K562 (cell line): ENCODE measurements around the gene NMRK2. TPM values are rescaled to one million over a fixed set of nuclear protein-coding genes. Genes with fewer than 3 reads are reported as not detected.
A peak's percentile ranks its signal among the peaks of the same experiment; 100 is the strongest.

Source experiments
- ATF3 ChIP-seq, 2 experiments: fragments of 450-650 bp in 1 of 2; sonication (generic) in 1 of 2; formaldehyde crosslinking in 1 of 2; IDR thresholded peaks in 1 of 2; conservative IDR thresholded peaks in 1 of 2; 2 replicates each; pipeline versions ENCODE4 v1.6.1 to v1.8.1; 2016 to 2023; ENCODE audit warnings: mild to moderate bottlenecking in 2 of 2, moderate library complexity in 2 of 2, inconsistent platforms in 1 of 2, missing genetic modification reagents in 1 of 2
- BACH1 ChIP-seq: fragments of 200-800 bp; sonication (Bioruptor generic); IDR thresholded peaks from 2 replicates; pipeline ENCODE4 v1.6.1; 2016; ENCODE audit warnings: missing genetic modification characterization, missing compliant biosample characterization
- EGR1 ChIP-seq: fragments of 450-650 bp; conservative IDR thresholded peaks from 2 replicates; pipeline ENCODE4 v1.6.1; 2017; ENCODE audit warnings: mild to moderate bottlenecking
- FOXK2 ChIP-seq, 2 experiments: fragments of 450-650 bp; IDR thresholded peaks in 1 of 2; conservative IDR thresholded peaks in 1 of 2; 2 replicates each; pipeline ENCODE4 v1.6.1; 2016; ENCODE audit warnings: low read depth in 2 of 2, mild to moderate bottlenecking in 1 of 2
- HDAC1 ChIP-seq, 2 experiments: fragments of 450-650 bp; IDR thresholded peaks; 2 replicates each; pipeline ENCODE4 v1.6.1; 2016 to 2017; ENCODE audit warnings: inconsistent platforms in 1 of 2, mild to moderate bottlenecking in 1 of 2, moderate library complexity in 1 of 2
- HMGXB4 ChIP-seq: sonication (generic); formaldehyde crosslinking; IDR thresholded peaks from 2 replicates; pipeline ENCODE4 v1.8.1; 2023; ENCODE audit warnings: mild to moderate bottlenecking, missing genetic modification reagents
- IRF2 ChIP-seq: sonication (generic); formaldehyde crosslinking; IDR thresholded peaks from 2 replicates; pipeline ENCODE4 v1.8.1; 2022; ENCODE audit warnings: mild to moderate bottlenecking, missing genetic modification reagents
- JUN ChIP-seq, 2 experiments: sonication (generic) in 1 of 2; formaldehyde crosslinking in 1 of 2; IDR thresholded peaks; 2 replicates each; pipeline versions ENCODE4 v1.6.1 to v1.8.0; 2012 to 2022; ENCODE audit warnings: borderline replicate concordance in 2 of 2, mild to moderate bottlenecking in 2 of 2, improper control_type of control experiment in 1 of 2, low read depth in 1 of 2, low read length in 1 of 2, missing genetic modification reagents in 1 of 2
- MNT ChIP-seq, 2 experiments: fragments of 450-650 bp; conservative IDR thresholded peaks; 2 replicates each; pipeline ENCODE4 v1.6.1; 2017; ENCODE audit warnings: mild to moderate bottlenecking in 2 of 2, moderate library complexity in 2 of 2
- NCOA4 ChIP-seq: fragments of 450-650 bp; IDR thresholded peaks from 2 replicates; pipeline ENCODE4 v1.6.1; 2018; ENCODE audit warnings: mild to moderate bottlenecking; ENCODE audit not compliant: partially characterized antibody
- RAD51 ChIP-seq: fragments of 450-650 bp; IDR thresholded peaks from 2 replicates; pipeline ENCODE4 v1.7.1; 2016; ENCODE audit warnings: low read depth, mild to moderate bottlenecking, borderline replicate concordance
- RUNX1 ChIP-seq: sonication (generic); IDR thresholded peaks from 2 replicates; pipeline ENCODE4 v1.6.1; 2016; ENCODE audit warnings: antibody characterized with exemption, low read depth
- SMARCB1 ChIP-seq: IDR thresholded peaks from 2 replicates; pipeline ENCODE4 v1.6.1; 2011; ENCODE audit warnings: improper control_type of control experiment, low read depth; ENCODE audit not compliant: insufficient read length
- SRSF1 ChIP-seq: fragments of 200-400 bp; formaldehyde crosslinking; IDR thresholded peaks from 2 replicates; pipeline ENCODE4 v1.6.1; 2017; ENCODE audit warnings: mild to moderate bottlenecking, low read depth, low read length, moderate library complexity
- SUPT5H ChIP-seq: fragments of 450-650 bp; IDR thresholded peaks from 2 replicates; pipeline ENCODE4 v1.6.1; 2016
- ZBTB1 ChIP-seq: sonication (generic); formaldehyde crosslinking; IDR thresholded peaks from 2 replicates; pipeline ENCODE4 v1.8.1; 2023; ENCODE audit warnings: missing genetic modification reagents, low read depth, mild to moderate bottlenecking, borderline replicate concordance
- ZBTB9 ChIP-seq: fragments of 450-650 bp; formaldehyde crosslinking; IDR thresholded peaks from 2 replicates; pipeline ENCODE4 v1.4.0; 2020; ENCODE audit warnings: mild to moderate bottlenecking, moderate library complexity
- ZC3H4 ChIP-seq: sonication (generic); formaldehyde crosslinking; IDR thresholded peaks from 2 replicates; pipeline ENCODE4 v1.9.0; 2021; ENCODE audit warnings: missing genetic modification reagents, borderline replicate concordance
- ZNF124 ChIP-seq: sonication (generic); formaldehyde crosslinking; IDR thresholded peaks from 2 replicates; pipeline ENCODE4 v1.8.1; 2022; ENCODE audit warnings: missing genetic modification reagents
- ZNF224 ChIP-seq: sonication (generic); formaldehyde crosslinking; IDR thresholded peaks from 2 replicates; pipeline ENCODE4 v1.8.0; 2022; ENCODE audit warnings: mild to moderate bottlenecking, missing genetic modification reagents
- ZNF23 ChIP-seq: fragments of 250-450 bp; sonication (Bioruptor Pico); IDR thresholded peaks from 2 replicates; pipeline ENCODE4 v1.4.0; 2020; ENCODE audit warnings: mild to moderate bottlenecking
- polyA plus RNA-seq, 8 experiments: library from polyadenylated mRNA; depleted of rRNA in 4 of 8; stranded (reverse) in 5 of 8; unstranded in 3 of 8; fragments of >200 nt; fragmentation: Nextera tagmentation in 2 of 8; fragmentation: Illumina TruSeq in 1 of 8; extraction: Ambion mirVana in 2 of 8; extraction: Trizol in 1 of 8; gene quantifications; 2 replicates each; pipeline versions ENCODE4 v1.2.1 to v1.2.3, GENCODE V29; 2011 to 2014; ENCODE audit warnings: inconsistent platforms in 1 of 8, missing spikeins in 1 of 8
- total RNA-seq, 7 experiments: library from RNA; depleted of rRNA in 6 of 7; stranded (reverse); fragments of >200 nt in 6 of 7; fragmentation: Illumina TruSeq in 2 of 7; extraction: Trizol in 2 of 7; gene quantifications; 2 replicates each; pipeline versions ENCODE4 v1.2.1 to v1.2.3, GENCODE V29; 2011 to 2021; ENCODE audit warnings: low replicate concordance in 1 of 7

NMRK2 gene
- total and polyA plus RNA-seq, 9 of the 15 experiments (the other 6 are each of a cell fraction or from before 2014, with no cell fraction given): not detected

GRCh38 chr19:3982701-3983541 is 50.1 kb downstream of the NMRK2 start (continued):
- TF ChIP-seq ATF3 (IDR thresholded peaks at IDR 0.05): peak; percentile 15; the same call in 1 of the 2 replicates
- TF ChIP-seq ATF3 (CRISPR knock-in tag; conservative IDR thresholded peaks at IDR 0.05): no peak
- no peak for TF ChIP-seq HMGXB4 (CRISPR knock-in tag)
- TF ChIP-seq IRF2 (CRISPR knock-in tag): 0 out of 2 replicates have a peak, but pooled peaks have one; percentile 21
- no peak for TF ChIP-seq JUN (IDR thresholded peaks at IDR 0.05; ENCODE audit: borderline replicate concordance, low read depth, low read length)
- peak; percentile 42; the same call in 1 of the 2 replicates for TF ChIP-seq JUN (CRISPR knock-in tag; IDR thresholded peaks at IDR 0.05; ENCODE audit: borderline replicate concordance)
- 0 out of 2 replicates have a peak, but pooled peaks have one; percentile 21 for TF ChIP-seq ZC3H4 (CRISPR knock-in tag)
- peak; percentile 43 for TF ChIP-seq SUPT5H
- no peak for TF ChIP-seq EGR1
- 0 out of 2 replicates have a peak, but pooled peaks have one; percentile 57 for TF ChIP-seq ZNF124 (CRISPR knock-in tag)
- TF ChIP-seq FOXK2 (conservative IDR thresholded peaks at IDR 0.05 in 1 of 2, IDR thresholded peaks at IDR 0.05 in 1 of 2; ENCODE audit: low read depth in 2 of 2): no peak
- TF ChIP-seq RAD51: no peak
- TF ChIP-seq SMARCB1: no peak
- no peak for TF ChIP-seq RUNX1
- TF ChIP-seq ZBTB9 (CRISPR knock-in tag): no peak
- 0 out of 2 replicates have a peak, but pooled peaks have one; percentile 26 for TF ChIP-seq ZBTB1 (CRISPR knock-in tag)
- TF ChIP-seq ZNF224 (CRISPR knock-in tag): no peak
- TF ChIP-seq ZNF23 (CRISPR knock-in tag): no peak
- TF ChIP-seq HDAC1 (IDR thresholded peaks at IDR 0.05): no peak
- no peak for TF ChIP-seq NCOA4
- no peak for TF ChIP-seq MNT (conservative IDR thresholded peaks at IDR 0.05)
- no peak for TF ChIP-seq BACH1
- peak; percentile 31; the same call in 1 of the 2 replicates for TF ChIP-seq SRSF1
